ENCODE data around the gene ITGB7. TPM values are rescaled to one million over a fixed set of nuclear protein-coding genes. Genes with fewer than 3 reads are reported as not detected.

Gene ITGB7
- total and polyA plus RNA-seq, 5 donors from 2014 or later: 279 to 382 (median 324) TPM

GRCh38 chr12:53191096-53191884 lies 15.8 kb downstream of the ITGB7 start:
- H3K36me3 ChIP-seq (ENCODE audit: control insufficient read depth, insufficient read depth, low read length): peaks cover 92% of the 10 kb centered on the region
- H3K27me3 ChIP-seq (ENCODE audit: control insufficient read depth, insufficient read depth, low read length): no peaks in the 10 kb centered on the region
- no peaks in the 10 kb centered on the region for H3K4me1 ChIP-seq (ENCODE audit: control insufficient read depth, insufficient read depth, low read length, poor library complexity, severe bottlenecking)
- no peak for DNase-seq
- H3K9me3 Mint-ChIP-seq: no peaks in the 10 kb centered on the region
- H3K4me3 Mint-ChIP-seq: peak overlapping the region in 1 of 4 donors; percentile 35
- peaks cover 0 to 29% (median 5%) of the 10 kb centered on the region in 4 donors for H3K4me1 Mint-ChIP-seq
- H3K4me3 ChIP-seq (ENCODE audit: low read depth, low read length): no peak overlapping the region
- no peaks in the 10 kb centered on the region for H3K27me3 Mint-ChIP-seq
- no peak overlapping the region for H3K27ac Mint-ChIP-seq
- H3K9me3 ChIP-seq (ENCODE audit: control insufficient read depth in 2 of 2, low read length in 2 of 2): no peaks in the 10 kb centered on the region
- peaks cover 54% of the 10 kb centered on the region for H3K36me3 Mint-ChIP-seq
- H3K27ac ChIP-seq (ENCODE audit: insufficient read depth, low read length, poor library complexity, severe bottlenecking): no peak overlapping the region
- no peak for ATAC-seq (ENCODE audit: low read depth in 2 of 2)

- H3K4me3 ChIP-seq (ENCODE audit: low read depth, low read length): no peak overlapping the region
- no peaks in the 10 kb centered on the region for H3K9me3 Mint-ChIP-seq
- peaks cover 0 to 34% (median 13%) of the 10 kb centered on the region in 4 donors for H3K4me1 Mint-ChIP-seq
- peaks cover 54% of the 10 kb centered on the region for H3K36me3 Mint-ChIP-seq
- no peaks in the 10 kb centered on the region for H3K27me3 ChIP-seq (ENCODE audit: control insufficient read depth, insufficient read depth, low read length)
- H3K36me3 ChIP-seq (ENCODE audit: control insufficient read depth, insufficient read depth, low read length): peaks cover 92% of the 10 kb centered on the region
- H3K27ac Mint-ChIP-seq: peak overlapping the region in 1 of 3 donors; percentile 76
- no peaks in the 10 kb centered on the region for H3K9me3 ChIP-seq (ENCODE audit: control insufficient read depth in 2 of 2, low read length in 2 of 2)
- ATAC-seq (ENCODE audit: low read depth in 2 of 2): peak; percentile 82 to 85
- no peaks in the 10 kb centered on the region for H3K27me3 Mint-ChIP-seq
- H3K27ac ChIP-seq (ENCODE audit: insufficient read depth, low read length, poor library complexity, severe bottlenecking): no peak overlapping the region
- peak; percentile 26 to 57 (median 40) for DNase-seq
- H3K4me1 ChIP-seq (ENCODE audit: control insufficient read depth, insufficient read depth, low read length, poor library complexity, severe bottlenecking): peaks cover 3% of the 10 kb centered on the region
- H3K4me3 Mint-ChIP-seq: no peak overlapping the region
Measured at GRCh38 chr12:53190108-53190729, 16.8 kb downstream of the ITGB7 start.

GRCh38 chr12:53187145-53187899 lies 19.7 kb downstream of the ITGB7 start:
- H3K27me3 Mint-ChIP-seq: no peaks in the 10 kb centered on the region
- H3K4me3 ChIP-seq (ENCODE audit: low read depth, low read length): no peak overlapping the region
- peak overlapping the region in 1 of 3 donors; percentile 47 for H3K27ac Mint-ChIP-seq
- DNase-seq (no peak), ATAC-seq (ENCODE audit: low read depth in 2 of 2) (no peak)
- peaks cover 53% of the 10 kb centered on the region for H3K36me3 Mint-ChIP-seq
- no peaks in the 10 kb centered on the region for H3K9me3 ChIP-seq (ENCODE audit: control insufficient read depth in 2 of 2, low read length in 2 of 2)
- no peak overlapping the region for H3K27ac ChIP-seq (ENCODE audit: insufficient read depth, low read length, poor library complexity, severe bottlenecking)
- H3K4me1 ChIP-seq (ENCODE audit: control insufficient read depth, insufficient read depth, low read length, poor library complexity, severe bottlenecking): peaks cover 30% of the 10 kb centered on the region
- peaks cover 81% of the 10 kb centered on the region for H3K36me3 ChIP-seq (ENCODE audit: control insufficient read depth, insufficient read depth, low read length)
- H3K4me1 Mint-ChIP-seq: peaks cover 22 to 56% (median 30%) of the 10 kb centered on the region in 4 donors
- H3K4me3 Mint-ChIP-seq: peak overlapping the region in 1 of 4 donors; percentile 76
- no peaks in the 10 kb centered on the region for H3K9me3 Mint-ChIP-seq
- no peaks in the 10 kb centered on the region for H3K27me3 ChIP-seq (ENCODE audit: control insufficient read depth, insufficient read depth, low read length)

GRCh38 chr12:53186745-53187144 lies 20.3 kb downstream of the ITGB7 start:
- no peak for DNase-seq
- Histone ChIP-seq H3K4me1 (ENCODE audit: control insufficient read depth, insufficient read depth, low read length, poor library complexity, severe bottlenecking) (peaks cover 36% of the 10 kb centered on the region), H3K27me3 (ENCODE audit: control insufficient read depth, insufficient read depth, low read length) (no peaks in the 10 kb centered on the region), H3K36me3 (ENCODE audit: control insufficient read depth, insufficient read depth, low read length) (peaks cover 79% of the 10 kb centered on the region), H3K27ac (ENCODE audit: insufficient read depth, low read length, poor library complexity, severe bottlenecking) (no peak overlapping the region), H3K9me3 (ENCODE audit: control insufficient read depth in 2 of 2, low read length in 2 of 2) (no peaks in the 10 kb centered on the region), H3K4me3 (ENCODE audit: low read depth, low read length) (no peak overlapping the region)
- ATAC-seq (ENCODE audit: low read depth in 2 of 2): no peak
- no peaks in the 10 kb centered on the region for H3K9me3 Mint-ChIP-seq
- peak overlapping the region in 1 of 4 donors; percentile 76 for H3K4me3 Mint-ChIP-seq
- H3K27me3 Mint-ChIP-seq: no peaks in the 10 kb centered on the region
- peaks cover 25 to 58% (median 35%) of the 10 kb centered on the region in 4 donors for H3K4me1 Mint-ChIP-seq
- H3K36me3 Mint-ChIP-seq: peaks cover 52% of the 10 kb centered on the region
- H3K27ac Mint-ChIP-seq: no peak overlapping the region

- Mint-ChIP-seq H3K4me3 (peak overlapping the region in 1 of 4 donors; percentile 76), H3K9me3 (no peaks in the 10 kb centered on the region), H3K27me3 (no peaks in the 10 kb centered on the region), H3K4me1 (peaks cover 25 to 65% (median 40%) of the 10 kb centered on the region in 4 donors), H3K36me3 (peaks cover 49% of the 10 kb centered on the region), H3K27ac (peak overlapping the region; percentile 47 to 78 (median 75))
- Histone ChIP-seq H3K4me3 (ENCODE audit: low read depth, low read length) (no peak overlapping the region), H3K27ac (ENCODE audit: insufficient read depth, low read length, poor library complexity, severe bottlenecking) (no peak overlapping the region), H3K36me3 (ENCODE audit: control insufficient read depth, insufficient read depth, low read length) (peaks cover 68% of the 10 kb centered on the region), H3K9me3 (ENCODE audit: control insufficient read depth in 2 of 2, low read length in 2 of 2) (no peaks in the 10 kb centered on the region), H3K4me1 (ENCODE audit: control insufficient read depth, insufficient read depth, low read length, poor library complexity, severe bottlenecking) (peaks cover 44% of the 10 kb centered on the region), H3K27me3 (ENCODE audit: control insufficient read depth, insufficient read depth, low read length) (no peaks in the 10 kb centered on the region)
- DNase-seq: no peak
- no peak for ATAC-seq (ENCODE audit: low read depth in 2 of 2)
Measured at GRCh38 chr12:53185582-53186153, 21.4 kb downstream of the ITGB7 start.

GRCh38 chr12:53184828-53185227 lies 22.2 kb downstream of the ITGB7 start:
- Mint-ChIP-seq H3K4me1 (peaks cover 25 to 64% (median 39%) of the 10 kb centered on the region in 4 donors), H3K27me3 (no peaks in the 10 kb centered on the region), H3K27ac (peak overlapping the region; percentile 28 to 78 (median 68)), H3K9me3 (no peaks in the 10 kb centered on the region), H3K36me3 (peaks cover 48% of the 10 kb centered on the region), H3K4me3 (peak overlapping the region in 3 of 4 donors; percentile 13 to 46 (median 44))
- no peaks in the 10 kb centered on the region for H3K27me3 ChIP-seq (ENCODE audit: control insufficient read depth, insufficient read depth, low read length)
- peaks cover 67% of the 10 kb centered on the region for H3K36me3 ChIP-seq (ENCODE audit: control insufficient read depth, insufficient read depth, low read length)
- DNase-seq: no peak
- H3K27ac ChIP-seq (ENCODE audit: insufficient read depth, low read length, poor library complexity, severe bottlenecking): no peak overlapping the region
- no peak overlapping the region for H3K4me3 ChIP-seq (ENCODE audit: low read depth, low read length)
- no peaks in the 10 kb centered on the region for H3K9me3 ChIP-seq (ENCODE audit: control insufficient read depth in 2 of 2, low read length in 2 of 2)
- no peak for ATAC-seq (ENCODE audit: low read depth in 2 of 2)
- H3K4me1 ChIP-seq (ENCODE audit: control insufficient read depth, insufficient read depth, low read length, poor library complexity, severe bottlenecking): peaks cover 48% of the 10 kb centered on the region

DNA sequence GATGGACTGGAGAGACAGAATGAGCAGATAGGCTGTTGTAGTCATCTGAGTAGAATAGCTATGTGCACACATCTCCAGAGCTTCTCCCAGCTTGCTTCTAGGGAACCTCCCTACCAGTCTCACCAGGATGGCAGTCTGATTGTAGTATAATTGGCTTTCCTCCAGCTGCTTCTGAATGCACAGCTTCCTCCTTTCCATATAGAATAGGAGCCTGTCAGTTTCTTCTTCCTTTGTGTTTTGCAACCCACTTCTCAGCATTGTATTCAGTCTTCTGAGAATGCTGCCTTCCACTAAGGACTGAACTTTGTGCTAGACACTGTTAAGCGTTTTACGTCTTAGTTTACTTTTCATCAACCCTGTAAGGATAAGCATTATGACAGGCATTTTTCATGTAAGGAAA lies 24.1 kb downstream of the ITGB7 start:
- DNase-seq (no peak), ATAC-seq (ENCODE audit: low read depth in 2 of 2) (no peak)
- Histone ChIP-seq H3K36me3 (ENCODE audit: control insufficient read depth, insufficient read depth, low read length) (peaks cover 49% of the 10 kb centered on the region), H3K27ac (ENCODE audit: insufficient read depth, low read length, poor library complexity, severe bottlenecking) (peak overlapping the region; percentile 9), H3K9me3 (ENCODE audit: control insufficient read depth in 2 of 2, low read length in 2 of 2) (no peaks in the 10 kb centered on the region), H3K4me1 (ENCODE audit: control insufficient read depth, insufficient read depth, low read length, poor library complexity, severe bottlenecking) (peaks cover 55% of the 10 kb centered on the region), H3K27me3 (ENCODE audit: control insufficient read depth, insufficient read depth, low read length) (no peaks in the 10 kb centered on the region), H3K4me3 (ENCODE audit: low read depth, low read length) (peak overlapping the region; percentile 73)
- H3K27me3 Mint-ChIP-seq: no peaks in the 10 kb centered on the region
- peaks cover 42% of the 10 kb centered on the region for H3K36me3 Mint-ChIP-seq
- peak overlapping the region; percentile 0 to 94 (median 33) for H3K27ac Mint-ChIP-seq
- no peaks in the 10 kb centered on the region for H3K9me3 Mint-ChIP-seq
- peaks cover 25 to 68% (median 47%) of the 10 kb centered on the region in 4 donors for H3K4me1 Mint-ChIP-seq
- H3K4me3 Mint-ChIP-seq: peak overlapping the region; percentile 91 to 97 (median 93)

Data from CD4-positive, CD25-positive, alpha-beta regulatory T cell (primary cell).